ENCODE data around the gene SKP1. TPM values are rescaled to one million over a fixed set of nuclear protein-coding genes. Genes with fewer than 3 reads are reported as not detected.
"Not testable (repeated sequence)": the region's sequence is repeated elsewhere in the genome, so short reads cannot be mapped to it uniquely, and the experiment has no call there.

The SKP1 gene
- total RNA-seq, 1 experiment from 2014 or later = 220 TPM

DNA sequence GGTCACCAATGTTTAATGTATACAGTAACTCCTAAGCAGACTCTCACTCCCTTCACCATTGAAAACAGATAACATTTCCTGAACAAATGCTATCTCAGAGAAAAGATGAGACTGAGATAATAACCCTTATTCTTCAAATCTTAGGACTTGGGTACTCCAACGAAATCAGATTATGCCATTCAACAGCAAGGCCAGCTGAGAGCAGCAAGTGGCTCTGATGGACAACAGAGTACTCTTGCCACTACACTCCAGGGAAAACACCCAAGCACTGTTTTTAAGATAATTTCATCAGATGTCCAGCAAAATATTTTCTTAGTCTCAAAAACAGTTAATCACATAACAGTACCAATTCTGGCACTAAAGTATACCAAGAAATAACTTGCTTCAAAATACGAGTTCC lies 39.0 kb upstream of the SKP1 start:
- H2AFZ ChIP-seq (ENCODE audit: low read length) = no peak overlapping the region
- peaks cover 100% of the 10 kb centered on the region for H3K79me2 ChIP-seq (ENCODE audit: low read length)
- H3K36me3 ChIP-seq (ENCODE audit: low read depth, low read length) = peaks cover 24% of the 10 kb centered on the region
- no peak for TF ChIP-seq EZH2phosphoT487 (IDR thresholded peaks at IDR 0.05; ENCODE audit: borderline replicate concordance, low read length)
- no peak for TF ChIP-seq CTCF (conservative IDR thresholded peaks at IDR 0.05; ENCODE audit: low read depth, low read length)
- no peak for TF ChIP-seq EZH2 (IDR thresholded peaks at IDR 0.05; ENCODE audit: low read length, unreplicated experiment)
- POLR2A ChIA-PET (ENCODE audit: unreplicated experiment) = no interaction called here
- no peaks in the 10 kb centered on the region for H3K9me3 ChIP-seq (ENCODE audit: low read length)
- H3F3A ChIP-seq (ENCODE audit: low read length, unreplicated experiment) = no peaks in the 10 kb centered on the region
- H3K27ac ChIP-seq (ENCODE audit: low read length) = no peak overlapping the region
- H3K27me3 ChIP-seq (ENCODE audit: low read length) = no peaks in the 10 kb centered on the region
- no peaks in the 10 kb centered on the region for H3K9me2 ChIP-seq (replicated peaks; ENCODE audit: low read length)
- BruUV-seq (replicated peaks) = no TSS peak
- H4K20me1 ChIP-seq (ENCODE audit: low read length) = peaks cover 75% of the 10 kb centered on the region
- no peak overlapping the region for H3K4me3 ChIP-seq (ENCODE audit: low read length)
- CTCF ChIA-PET = no interaction called here
- H3K4me1 ChIP-seq (ENCODE audit: insufficient read depth, low read length) = no peaks in the 10 kb centered on the region
- DNase-seq (no peak), ATAC-seq (no peak)
- intact Hi-C loops (cut with micrococcal nuclease) = no loop called here
- H3K9ac ChIP-seq (ENCODE audit: low read length) = no peak overlapping the region
- no peak overlapping the region for H3K4me2 ChIP-seq (ENCODE audit: low read length)

DNA sequence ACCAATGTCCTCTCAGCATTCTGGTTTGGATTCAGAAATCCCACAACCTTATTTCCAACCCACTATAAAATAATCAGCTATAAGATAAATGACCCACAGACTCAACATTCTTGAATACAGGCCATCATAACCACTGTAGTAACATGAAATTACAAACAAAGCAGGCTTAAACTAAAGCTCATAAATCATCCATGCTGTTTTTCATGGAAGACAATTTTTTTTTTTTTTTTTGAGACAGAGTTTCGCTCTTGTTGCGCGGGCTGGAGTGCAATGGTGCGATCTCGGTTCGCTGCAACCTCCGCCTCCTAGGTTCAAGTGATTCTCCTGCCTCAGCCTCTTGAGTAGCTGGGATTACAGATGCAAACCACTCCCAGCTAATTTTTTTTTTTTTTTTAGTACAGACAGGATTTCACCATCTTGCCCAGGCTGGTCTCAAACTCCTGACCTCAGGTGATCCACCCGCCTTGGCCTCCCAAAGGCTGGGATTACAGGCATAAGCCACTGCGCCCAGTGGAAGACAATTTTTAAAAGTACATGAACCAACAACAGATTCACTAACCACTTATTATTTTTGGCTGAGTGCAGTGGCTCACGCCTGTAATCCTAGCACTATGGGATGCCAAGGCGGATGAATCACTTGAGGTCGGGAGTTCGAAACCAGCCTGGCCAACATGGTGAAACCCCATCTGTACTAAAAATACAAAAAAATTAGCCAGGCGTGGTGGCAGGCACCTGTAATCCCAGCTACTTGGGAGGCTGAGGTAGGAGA lies 34.7 kb upstream of the SKP1 start:
- BruUV-seq (replicated peaks) = not testable (repeated sequence)

GRCh38 chr5:134209477-134210245 lies 32.9 kb upstream of the SKP1 start:
- ATAC-seq (no peak), DNase-seq (no peak)
- no peak overlapping the region for H3K9ac ChIP-seq (ENCODE audit: low read length)
- no peaks in the 10 kb centered on the region for H3K4me1 ChIP-seq (ENCODE audit: insufficient read depth, low read length)
- H3K79me2 ChIP-seq (ENCODE audit: low read length) = peaks cover 100% of the 10 kb centered on the region
- TF ChIP-seq EZH2phosphoT487 (IDR thresholded peaks at IDR 0.05; ENCODE audit: borderline replicate concordance, low read length) (no peak), CTCF (conservative IDR thresholded peaks at IDR 0.05; ENCODE audit: low read depth, low read length) (no peak), EZH2 (IDR thresholded peaks at IDR 0.05; ENCODE audit: low read length, unreplicated experiment) (no peak)
- H3K9me2 ChIP-seq (replicated peaks; ENCODE audit: low read length) = no peaks in the 10 kb centered on the region
- H3K4me2 ChIP-seq (ENCODE audit: low read length) = no peak overlapping the region
- BruUV-seq (replicated peaks) = no TSS peak
- H3K4me3 ChIP-seq (ENCODE audit: low read length) = no peak overlapping the region
- peaks cover 20% of the 10 kb centered on the region for H3K36me3 ChIP-seq (ENCODE audit: low read depth, low read length)
- no peak overlapping the region for H3K27ac ChIP-seq (ENCODE audit: low read length)
- ChIA-PET POLR2A (ENCODE audit: unreplicated experiment) (no interaction called here), CTCF (no interaction called here)
- no peaks in the 10 kb centered on the region for H3K27me3 ChIP-seq (ENCODE audit: low read length)
- H3F3A ChIP-seq (ENCODE audit: low read length, unreplicated experiment) = no peaks in the 10 kb centered on the region
- intact Hi-C loops (cut with micrococcal nuclease) = no loop called here
- no peak overlapping the region for H2AFZ ChIP-seq (ENCODE audit: low read length)
- H4K20me1 ChIP-seq (ENCODE audit: low read length) = peaks cover 85% of the 10 kb centered on the region
- no peaks in the 10 kb centered on the region for H3K9me3 ChIP-seq (ENCODE audit: low read length)

More for the DNA sequence above, 34.7 kb upstream of the SKP1 start:
- H3K9me3 ChIP-seq (ENCODE audit: low read length); DNase-seq; CTCF ChIA-PET; H3K27me3 ChIP-seq (ENCODE audit: low read length); H3K9me2 ChIP-seq (replicated peaks; ENCODE audit: low read length); H3K27ac ChIP-seq (ENCODE audit: low read length); H3K4me3 ChIP-seq (ENCODE audit: low read length); H3K4me2 ChIP-seq (ENCODE audit: low read length); intact Hi-C loops (cut with micrococcal nuclease); H3K9ac ChIP-seq (ENCODE audit: low read length); H3F3A ChIP-seq (ENCODE audit: low read length, unreplicated experiment); ATAC-seq; POLR2A ChIA-PET (ENCODE audit: unreplicated experiment); H2AFZ ChIP-seq (ENCODE audit: low read length); H3K4me1 ChIP-seq (ENCODE audit: insufficient read depth, low read length): not testable (repeated sequence)
- peaks cover 100% of the 10 kb centered on the region for H3K79me2 ChIP-seq (ENCODE audit: low read length)
- H4K20me1 ChIP-seq (ENCODE audit: low read length) = peaks cover 80% of the 10 kb centered on the region
- H3K36me3 ChIP-seq (ENCODE audit: low read depth, low read length) = peaks cover 19% of the 10 kb centered on the region

Data from PC-3 (cell line).